Adrenal gland (tissue), 5 donors: ENCODE results near the gene POLR3K.

Source experiments
- POLR2A ChIP-seq, 2 donors: fragments of 450-650 bp; IDR thresholded peaks; one replicate each; pipeline ENCODE4 v1.6.1; 2017; ENCODE audit warnings: antibody characterized with exemption in 2 of 2, mild to moderate bottlenecking in 2 of 2, moderate library complexity in 1 of 2
- TF ChIP-seq, protein P1 (sequence below), 6 experiments: fragments of 450-650 bp in 4 of 6; fragments of 200-600 bp in 2 of 6; sonication (generic) in 1 of 6; IDR thresholded peaks; 1 replicate in 5 of 6; 2 replicates in 1 of 6; pipeline versions ENCODE4 v1.5.1 to v1.8.0; 2016 to 2021; ENCODE audit warnings: antibody characterized with exemption in 6 of 6, mild to moderate bottlenecking in 2 of 6, moderate library complexity in 1 of 6
- donor health status: DM: no; HTN: no; CAD: no.

DNA sequence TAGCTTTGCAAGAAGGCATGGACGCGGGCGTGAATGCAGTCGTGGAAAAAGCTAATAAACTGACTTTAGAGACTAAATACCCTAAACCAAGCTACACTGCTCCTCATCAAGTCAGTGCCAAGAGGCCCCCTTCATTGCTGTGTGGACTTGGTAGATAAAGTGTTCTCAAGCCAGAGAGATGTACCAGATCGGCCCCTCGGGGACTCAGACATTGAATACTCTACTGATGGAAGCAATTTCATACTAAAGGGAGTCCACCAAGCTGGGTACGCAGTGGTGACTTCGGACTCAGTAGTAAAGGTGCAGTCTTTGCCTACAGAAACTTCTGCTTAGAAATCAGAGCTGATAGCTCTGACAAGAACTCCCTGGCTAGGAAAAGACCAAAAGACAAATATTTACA lies 8.8 kb downstream of the POLR3K start:
- TF ChIP-seq, protein P1, sequence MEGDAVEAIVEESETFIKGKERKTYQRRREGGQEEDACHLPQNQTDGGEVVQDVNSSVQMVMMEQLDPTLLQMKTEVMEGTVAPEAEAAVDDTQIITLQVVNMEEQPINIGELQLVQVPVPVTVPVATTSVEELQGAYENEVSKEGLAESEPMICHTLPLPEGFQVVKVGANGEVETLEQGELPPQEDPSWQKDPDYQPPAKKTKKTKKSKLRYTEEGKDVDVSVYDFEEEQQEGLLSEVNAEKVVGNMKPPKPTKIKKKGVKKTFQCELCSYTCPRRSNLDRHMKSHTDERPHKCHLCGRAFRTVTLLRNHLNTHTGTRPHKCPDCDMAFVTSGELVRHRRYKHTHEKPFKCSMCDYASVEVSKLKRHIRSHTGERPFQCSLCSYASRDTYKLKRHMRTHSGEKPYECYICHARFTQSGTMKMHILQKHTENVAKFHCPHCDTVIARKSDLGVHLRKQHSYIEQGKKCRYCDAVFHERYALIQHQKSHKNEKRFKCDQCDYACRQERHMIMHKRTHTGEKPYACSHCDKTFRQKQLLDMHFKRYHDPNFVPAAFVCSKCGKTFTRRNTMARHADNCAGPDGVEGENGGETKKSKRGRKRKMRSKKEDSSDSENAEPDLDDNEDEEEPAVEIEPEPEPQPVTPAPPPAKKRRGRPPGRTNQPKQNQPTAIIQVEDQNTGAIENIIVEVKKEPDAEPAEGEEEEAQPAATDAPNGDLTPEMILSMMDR (IDR thresholded peaks at IDR 0.05) = no peak
- no peak for TF ChIP-seq POLR2A (IDR thresholded peaks at IDR 0.05)
